Measurements from ENCODE around the gene OSBP2.

OSBP2 gene

GRCh38 chr22:30910358-30910757 lies 215.7 kb downstream of the OSBP2 start:
- DNase-seq: peak; percentile 31

GRCh38 chr22:30918761-30919160 lies 224.1 kb downstream of the OSBP2 start:
- no peak for DNase-seq

- no peak for DNase-seq
Measured at GRCh38 chr22:30919973-30920372, 225.3 kb downstream of the OSBP2 start.

GRCh38 chr22:30920407-30920806 lies 225.7 kb downstream of the OSBP2 start:
- DNase-seq: peak; percentile 31

- DNase-seq: no peak
Measured at GRCh38 chr22:30921108-30921507, 226.4 kb downstream of the OSBP2 start.

- no peak for DNase-seq
Measured at GRCh38 chr22:30922151-30922611, 227.5 kb downstream of the OSBP2 start.

GRCh38 chr22:30923168-30923900 lies 228.7 kb downstream of the OSBP2 start:
- DNase-seq: no peak

- DNase-seq: no peak
Measured at GRCh38 chr22:30925667-30926066, 231.0 kb downstream of the OSBP2 start.

GRCh38 chr22:30926706-30927105 lies 232.0 kb downstream of the OSBP2 start:
- no peak for DNase-seq

GRCh38 chr22:30927806-30928205 lies 233.1 kb downstream of the OSBP2 start:
- DNase-seq: no peak

- DNase-seq: no peak
Measured at GRCh38 chr22:30928401-30928800, 233.7 kb downstream of the OSBP2 start.

- DNase-seq: no peak
Measured at GRCh38 chr22:30930228-30930627, 235.6 kb downstream of the OSBP2 start.

- no peak for DNase-seq
Measured at GRCh38 chr22:30931541-30932300, 237.0 kb downstream of the OSBP2 start.

- DNase-seq: no peak
Measured at GRCh38 chr22:30932661-30933060, 238.0 kb downstream of the OSBP2 start.

GRCh38 chr22:30933457-30933856 lies 238.8 kb downstream of the OSBP2 start:
- no peak for DNase-seq

- DNase-seq: no peak
Measured at GRCh38 chr22:30934053-30934452, 239.4 kb downstream of the OSBP2 start.

GRCh38 chr22:30940685-30941362 lies 246.2 kb downstream of the OSBP2 start:
- DNase-seq: no peak

GRCh38 chr22:30941363-30941740 lies 246.7 kb downstream of the OSBP2 start:
- no peak for DNase-seq

GRCh38 chr22:30943368-30943767 lies 248.7 kb downstream of the OSBP2 start:
- DNase-seq: no peak

- DNase-seq: no peak
Measured at GRCh38 chr22:30944986-30945385, 250.3 kb downstream of the OSBP2 start.

- no peak for DNase-seq
Measured at GRCh38 chr22:30945653-30946052, 251.0 kb downstream of the OSBP2 start.

- DNase-seq: no peak
Measured at GRCh38 chr22:30946354-30946753, 251.7 kb downstream of the OSBP2 start.

GRCh38 chr22:30947173-30947815 lies 252.6 kb downstream of the OSBP2 start:
- DNase-seq: peak; percentile 83
